Measurements from ENCODE around the gene INAVA. TPM values are rescaled to one million over a fixed set of nuclear protein-coding genes. Genes with fewer than 3 reads are reported as not detected.

Gene INAVA
- total RNA-seq, 1 experiment from 2014 or later, result 41.2 TPM

DNA sequence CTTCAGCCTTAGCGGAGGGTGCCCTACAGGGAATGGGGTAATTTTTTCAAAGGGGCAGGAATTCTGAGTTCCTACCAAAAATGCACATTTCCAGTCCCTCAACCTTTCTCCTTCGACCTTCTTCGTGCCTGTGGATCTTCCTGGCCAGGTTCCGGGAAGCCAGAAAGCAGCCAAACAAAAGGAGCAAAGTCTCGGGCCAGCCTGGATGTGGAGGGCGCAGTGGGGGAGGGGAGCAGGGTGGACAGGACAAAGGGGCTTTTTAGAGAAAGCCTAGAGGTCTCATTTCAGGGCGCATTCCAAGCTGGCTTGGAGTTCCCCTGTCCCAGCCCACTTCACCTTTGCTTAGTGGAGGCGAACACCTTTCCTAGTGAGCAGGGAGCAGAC, 2.9 kb upstream of the INAVA start (continued):
- no peak for TF ChIP-seq ATF1 (CRISPR knock-in tag; IDR thresholded peaks at IDR 0.05)
- TF ChIP-seq ELF4 (CRISPR knock-in tag; IDR thresholded peaks at IDR 0.05; ENCODE audit: low read depth), result no peak
- TF ChIP-seq, protein P1, sequence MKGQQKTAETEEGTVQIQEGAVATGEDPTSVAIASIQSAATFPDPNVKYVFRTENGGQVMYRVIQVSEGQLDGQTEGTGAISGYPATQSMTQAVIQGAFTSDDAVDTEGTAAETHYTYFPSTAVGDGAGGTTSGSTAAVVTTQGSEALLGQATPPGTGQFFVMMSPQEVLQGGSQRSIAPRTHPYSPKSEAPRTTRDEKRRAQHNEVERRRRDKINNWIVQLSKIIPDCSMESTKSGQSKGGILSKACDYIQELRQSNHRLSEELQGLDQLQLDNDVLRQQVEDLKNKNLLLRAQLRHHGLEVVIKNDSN (CRISPR knock-in tag; IDR thresholded peaks at IDR 0.05), result no peak
- TF ChIP-seq MXD4 (CRISPR knock-in tag; IDR thresholded peaks at IDR 0.05; ENCODE audit: borderline replicate concordance), result no peak
- 0 out of 2 replicates have a peak, but pooled peaks have one; percentile 10 for TF ChIP-seq SMAD3 (CRISPR knock-in tag; IDR thresholded peaks at IDR 0.05; ENCODE audit: borderline replicate concordance)
- TF ChIP-seq NR2C2 (CRISPR knock-in tag; IDR thresholded peaks at IDR 0.05), result no peak
- no peak for TF ChIP-seq SP1 (CRISPR knock-in tag; conservative IDR thresholded peaks at IDR 0.05)
- TF ChIP-seq GABPB1 (CRISPR knock-in tag; IDR thresholded peaks at IDR 0.05), result no peak
- no peak for TF ChIP-seq MYBL2 (CRISPR knock-in tag; IDR thresholded peaks at IDR 0.05)
- TF ChIP-seq CREM (CRISPR knock-in tag; IDR thresholded peaks at IDR 0.05), result no peak
- TF ChIP-seq FOXP1 (CRISPR knock-in tag; IDR thresholded peaks at IDR 0.05; ENCODE audit: borderline replicate concordance), result no peak
- TF ChIP-seq NR1H2 (CRISPR knock-in tag; IDR thresholded peaks at IDR 0.05), result no peak
- TF ChIP-seq, protein P2, sequence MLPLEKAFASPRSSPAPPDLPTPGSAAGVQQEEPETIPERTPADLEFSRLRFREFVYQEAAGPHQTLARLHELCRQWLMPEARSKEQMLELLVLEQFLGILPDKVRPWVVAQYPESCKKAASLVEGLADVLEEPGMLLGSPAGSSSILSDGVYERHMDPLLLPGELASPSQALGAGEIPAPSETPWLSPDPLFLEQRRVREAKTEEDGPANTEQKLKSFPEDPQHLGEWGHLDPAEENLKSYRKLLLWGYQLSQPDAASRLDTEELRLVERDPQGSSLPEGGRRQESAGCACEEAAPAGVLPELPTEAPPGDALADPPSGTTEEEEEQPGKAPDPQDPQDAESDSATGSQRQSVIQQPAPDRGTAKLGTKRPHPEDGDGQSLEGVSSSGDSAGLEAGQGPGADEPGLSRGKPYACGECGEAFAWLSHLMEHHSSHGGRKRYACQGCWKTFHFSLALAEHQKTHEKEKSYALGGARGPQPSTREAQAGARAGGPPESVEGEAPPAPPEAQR (CRISPR knock-in tag; IDR thresholded peaks at IDR 0.05), result no peak
- no peak for TF ChIP-seq SMAD4 (CRISPR knock-in tag; IDR thresholded peaks at IDR 0.05)
- no peak for TF ChIP-seq GRHL2 (CRISPR knock-in tag; IDR thresholded peaks at IDR 0.05; ENCODE audit: insufficient replicate concordance, severe bottlenecking)
- TF ChIP-seq RORB (CRISPR knock-in tag; IDR thresholded peaks at IDR 0.05), result no peak
- TF ChIP-seq, protein P3, sequence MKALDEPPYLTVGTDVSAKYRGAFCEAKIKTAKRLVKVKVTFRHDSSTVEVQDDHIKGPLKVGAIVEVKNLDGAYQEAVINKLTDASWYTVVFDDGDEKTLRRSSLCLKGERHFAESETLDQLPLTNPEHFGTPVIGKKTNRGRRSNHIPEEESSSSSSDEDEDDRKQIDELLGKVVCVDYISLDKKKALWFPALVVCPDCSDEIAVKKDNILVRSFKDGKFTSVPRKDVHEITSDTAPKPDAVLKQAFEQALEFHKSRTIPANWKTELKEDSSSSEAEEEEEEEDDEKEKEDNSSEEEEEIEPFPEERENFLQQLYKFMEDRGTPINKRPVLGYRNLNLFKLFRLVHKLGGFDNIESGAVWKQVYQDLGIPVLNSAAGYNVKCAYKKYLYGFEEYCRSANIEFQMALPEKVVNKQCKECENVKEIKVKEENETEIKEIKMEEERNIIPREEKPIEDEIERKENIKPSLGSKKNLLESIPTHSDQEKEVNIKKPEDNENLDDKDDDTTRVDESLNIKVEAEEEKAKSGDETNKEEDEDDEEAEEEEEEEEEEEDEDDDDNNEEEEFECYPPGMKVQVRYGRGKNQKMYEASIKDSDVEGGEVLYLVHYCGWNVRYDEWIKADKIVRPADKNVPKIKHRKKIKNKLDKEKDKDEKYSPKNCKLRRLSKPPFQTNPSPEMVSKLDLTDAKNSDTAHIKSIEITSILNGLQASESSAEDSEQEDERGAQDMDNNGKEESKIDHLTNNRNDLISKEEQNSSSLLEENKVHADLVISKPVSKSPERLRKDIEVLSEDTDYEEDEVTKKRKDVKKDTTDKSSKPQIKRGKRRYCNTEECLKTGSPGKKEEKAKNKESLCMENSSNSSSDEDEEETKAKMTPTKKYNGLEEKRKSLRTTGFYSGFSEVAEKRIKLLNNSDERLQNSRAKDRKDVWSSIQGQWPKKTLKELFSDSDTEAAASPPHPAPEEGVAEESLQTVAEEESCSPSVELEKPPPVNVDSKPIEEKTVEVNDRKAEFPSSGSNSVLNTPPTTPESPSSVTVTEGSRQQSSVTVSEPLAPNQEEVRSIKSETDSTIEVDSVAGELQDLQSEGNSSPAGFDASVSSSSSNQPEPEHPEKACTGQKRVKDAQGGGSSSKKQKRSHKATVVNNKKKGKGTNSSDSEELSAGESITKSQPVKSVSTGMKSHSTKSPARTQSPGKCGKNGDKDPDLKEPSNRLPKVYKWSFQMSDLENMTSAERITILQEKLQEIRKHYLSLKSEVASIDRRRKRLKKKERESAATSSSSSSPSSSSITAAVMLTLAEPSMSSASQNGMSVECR (CRISPR knock-in tag; IDR thresholded peaks at IDR 0.05; ENCODE audit: borderline replicate concordance), result no peak
- TF ChIP-seq, protein P4, sequence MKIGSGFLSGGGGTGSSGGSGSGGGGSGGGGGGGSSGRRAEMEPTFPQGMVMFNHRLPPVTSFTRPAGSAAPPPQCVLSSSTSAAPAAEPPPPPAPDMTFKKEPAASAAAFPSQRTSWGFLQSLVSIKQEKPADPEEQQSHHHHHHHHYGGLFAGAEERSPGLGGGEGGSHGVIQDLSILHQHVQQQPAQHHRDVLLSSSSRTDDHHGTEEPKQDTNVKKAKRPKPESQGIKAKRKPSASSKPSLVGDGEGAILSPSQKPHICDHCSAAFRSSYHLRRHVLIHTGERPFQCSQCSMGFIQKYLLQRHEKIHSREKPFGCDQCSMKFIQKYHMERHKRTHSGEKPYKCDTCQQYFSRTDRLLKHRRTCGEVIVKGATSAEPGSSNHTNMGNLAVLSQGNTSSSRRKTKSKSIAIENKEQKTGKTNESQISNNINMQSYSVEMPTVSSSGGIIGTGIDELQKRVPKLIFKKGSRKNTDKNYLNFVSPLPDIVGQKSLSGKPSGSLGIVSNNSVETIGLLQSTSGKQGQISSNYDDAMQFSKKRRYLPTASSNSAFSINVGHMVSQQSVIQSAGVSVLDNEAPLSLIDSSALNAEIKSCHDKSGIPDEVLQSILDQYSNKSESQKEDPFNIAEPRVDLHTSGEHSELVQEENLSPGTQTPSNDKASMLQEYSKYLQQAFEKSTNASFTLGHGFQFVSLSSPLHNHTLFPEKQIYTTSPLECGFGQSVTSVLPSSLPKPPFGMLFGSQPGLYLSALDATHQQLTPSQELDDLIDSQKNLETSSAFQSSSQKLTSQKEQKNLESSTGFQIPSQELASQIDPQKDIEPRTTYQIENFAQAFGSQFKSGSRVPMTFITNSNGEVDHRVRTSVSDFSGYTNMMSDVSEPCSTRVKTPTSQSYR (CRISPR knock-in tag; IDR thresholded peaks at IDR 0.05), result 0 out of 2 replicates have a peak, but pooled peaks have one; percentile 53
- TF ChIP-seq, protein P5, sequence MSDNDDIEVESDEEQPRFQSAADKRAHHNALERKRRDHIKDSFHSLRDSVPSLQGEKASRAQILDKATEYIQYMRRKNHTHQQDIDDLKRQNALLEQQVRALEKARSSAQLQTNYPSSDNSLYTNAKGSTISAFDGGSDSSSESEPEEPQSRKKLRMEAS (CRISPR knock-in tag; IDR thresholded peaks at IDR 0.05), result no peak
- no peak for TF ChIP-seq TCF7 (CRISPR knock-in tag; IDR thresholded peaks at IDR 0.05; ENCODE audit: low read depth)
- TF ChIP-seq SOX15 (CRISPR knock-in tag; IDR thresholded peaks at IDR 0.05), result no peak
- TF ChIP-seq ETV6 (CRISPR knock-in tag; IDR thresholded peaks at IDR 0.05), result peak; percentile 70; the same call in 1 of the 2 replicates
- TF ChIP-seq ZNF423 (CRISPR knock-in tag; IDR thresholded peaks at IDR 0.05), result peak; percentile 17; the same call in 1 of the 2 replicates
- TF ChIP-seq NFATC4 (CRISPR knock-in tag; IDR thresholded peaks at IDR 0.05), result no peak
- TF ChIP-seq KAT7 (CRISPR knock-in tag; IDR thresholded peaks at IDR 0.05; ENCODE audit: borderline replicate concordance), result no peak

All from WTC11 (cell line).